Endothelial cell of hepatic sinusoid (primary cell): Measurements from ENCODE around the gene SEPHS2.
"Not testable (repeated sequence)": the region's sequence is repeated elsewhere in the genome, so short reads cannot be mapped to it uniquely, and the experiment has no call there.

ENCODE experiments used
- in situ Hi-C: cut with HindIII; loops from 2 replicates; pipeline ENCODE4 v1.10.0; 2017; ENCODE audit warnings: low sequenced_read_pairs

The SEPHS2 gene

GRCh38 chr16:30470632-30470995 lies 24.9 kb upstream of the SEPHS2 start:
- in situ Hi-C loops = no loop called here

- in situ Hi-C loops = no loop called here
Observed at GRCh38 chr16:30470170-30470512, 24.5 kb upstream of the SEPHS2 start.

- in situ Hi-C loops = no loop called here
Observed at GRCh38 chr16:30464078-30464477, 18.4 kb upstream of the SEPHS2 start.

GRCh38 chr16:30461426-30461825 lies 15.8 kb upstream of the SEPHS2 start:
- in situ Hi-C loops = not testable (repeated sequence)

- in situ Hi-C loops = no loop called here
Observed at GRCh38 chr16:30459456-30459855, 13.8 kb upstream of the SEPHS2 start.

- in situ Hi-C loops = no loop called here
Observed at GRCh38 chr16:30458561-30459394, 13.1 kb upstream of the SEPHS2 start.

GRCh38 chr16:30457743-30458560 lies 12.3 kb upstream of the SEPHS2 start:
- in situ Hi-C loops = no loop called here

GRCh38 chr16:30457256-30457655 lies 11.6 kb upstream of the SEPHS2 start:
- in situ Hi-C loops = no loop called here

GRCh38 chr16:30456302-30456701 lies 10.6 kb upstream of the SEPHS2 start:
- in situ Hi-C loops = no loop called here

- in situ Hi-C loops = not testable (repeated sequence)
Observed at GRCh38 chr16:30452709-30453580, 7.3 kb upstream of the SEPHS2 start.

GRCh38 chr16:30449116-30449435 lies 3.4 kb upstream of the SEPHS2 start:
- in situ Hi-C loops = no loop called here

GRCh38 chr16:30447512-30448226 lies 2.0 kb upstream of the SEPHS2 start:
- in situ Hi-C loops = no loop called here

- in situ Hi-C loops = no loop called here
Observed at GRCh38 chr16:30446203-30446595, 525 bp upstream of the SEPHS2 start.

GRCh38 chr16:30445149-30445407 lies 596 bp downstream of the SEPHS2 start:
- in situ Hi-C loops = no loop called here

GRCh38 chr16:30444231-30445148 lies 1.2 kb downstream of the SEPHS2 start:
- in situ Hi-C loops = no loop called here

- in situ Hi-C loops = no loop called here
Observed at GRCh38 chr16:30443631-30444030, 2.0 kb downstream of the SEPHS2 start.

- in situ Hi-C loops = no loop called here
Observed at GRCh38 chr16:30439720-30440348, 5.8 kb downstream of the SEPHS2 start.

GRCh38 chr16:30438835-30439234 lies 6.8 kb downstream of the SEPHS2 start:
- in situ Hi-C loops = no loop called here

GRCh38 chr16:30437511-30438046 lies 8.1 kb downstream of the SEPHS2 start:
- in situ Hi-C loops = no loop called here
